Astrocyte of the hippocampus (primary cell): ENCODE measurements around the gene PPRC1.
A peak's percentile ranks its signal among the peaks of the same experiment; 100 is the strongest.

ENCODE experiments used
- DNase-seq: peaks from one replicate; pipeline ENCODE4 v3.0.0; 2011; ENCODE audit warnings: low read depth, low spot score

Gene PPRC1, protein sequence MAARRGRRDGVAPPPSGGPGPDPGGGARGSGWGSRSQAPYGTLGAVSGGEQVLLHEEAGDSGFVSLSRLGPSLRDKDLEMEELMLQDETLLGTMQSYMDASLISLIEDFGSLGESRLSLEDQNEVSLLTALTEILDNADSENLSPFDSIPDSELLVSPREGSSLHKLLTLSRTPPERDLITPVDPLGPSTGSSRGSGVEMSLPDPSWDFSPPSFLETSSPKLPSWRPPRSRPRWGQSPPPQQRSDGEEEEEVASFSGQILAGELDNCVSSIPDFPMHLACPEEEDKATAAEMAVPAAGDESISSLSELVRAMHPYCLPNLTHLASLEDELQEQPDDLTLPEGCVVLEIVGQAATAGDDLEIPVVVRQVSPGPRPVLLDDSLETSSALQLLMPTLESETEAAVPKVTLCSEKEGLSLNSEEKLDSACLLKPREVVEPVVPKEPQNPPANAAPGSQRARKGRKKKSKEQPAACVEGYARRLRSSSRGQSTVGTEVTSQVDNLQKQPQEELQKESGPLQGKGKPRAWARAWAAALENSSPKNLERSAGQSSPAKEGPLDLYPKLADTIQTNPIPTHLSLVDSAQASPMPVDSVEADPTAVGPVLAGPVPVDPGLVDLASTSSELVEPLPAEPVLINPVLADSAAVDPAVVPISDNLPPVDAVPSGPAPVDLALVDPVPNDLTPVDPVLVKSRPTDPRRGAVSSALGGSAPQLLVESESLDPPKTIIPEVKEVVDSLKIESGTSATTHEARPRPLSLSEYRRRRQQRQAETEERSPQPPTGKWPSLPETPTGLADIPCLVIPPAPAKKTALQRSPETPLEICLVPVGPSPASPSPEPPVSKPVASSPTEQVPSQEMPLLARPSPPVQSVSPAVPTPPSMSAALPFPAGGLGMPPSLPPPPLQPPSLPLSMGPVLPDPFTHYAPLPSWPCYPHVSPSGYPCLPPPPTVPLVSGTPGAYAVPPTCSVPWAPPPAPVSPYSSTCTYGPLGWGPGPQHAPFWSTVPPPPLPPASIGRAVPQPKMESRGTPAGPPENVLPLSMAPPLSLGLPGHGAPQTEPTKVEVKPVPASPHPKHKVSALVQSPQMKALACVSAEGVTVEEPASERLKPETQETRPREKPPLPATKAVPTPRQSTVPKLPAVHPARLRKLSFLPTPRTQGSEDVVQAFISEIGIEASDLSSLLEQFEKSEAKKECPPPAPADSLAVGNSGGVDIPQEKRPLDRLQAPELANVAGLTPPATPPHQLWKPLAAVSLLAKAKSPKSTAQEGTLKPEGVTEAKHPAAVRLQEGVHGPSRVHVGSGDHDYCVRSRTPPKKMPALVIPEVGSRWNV (N-terminal part only)

DNA sequence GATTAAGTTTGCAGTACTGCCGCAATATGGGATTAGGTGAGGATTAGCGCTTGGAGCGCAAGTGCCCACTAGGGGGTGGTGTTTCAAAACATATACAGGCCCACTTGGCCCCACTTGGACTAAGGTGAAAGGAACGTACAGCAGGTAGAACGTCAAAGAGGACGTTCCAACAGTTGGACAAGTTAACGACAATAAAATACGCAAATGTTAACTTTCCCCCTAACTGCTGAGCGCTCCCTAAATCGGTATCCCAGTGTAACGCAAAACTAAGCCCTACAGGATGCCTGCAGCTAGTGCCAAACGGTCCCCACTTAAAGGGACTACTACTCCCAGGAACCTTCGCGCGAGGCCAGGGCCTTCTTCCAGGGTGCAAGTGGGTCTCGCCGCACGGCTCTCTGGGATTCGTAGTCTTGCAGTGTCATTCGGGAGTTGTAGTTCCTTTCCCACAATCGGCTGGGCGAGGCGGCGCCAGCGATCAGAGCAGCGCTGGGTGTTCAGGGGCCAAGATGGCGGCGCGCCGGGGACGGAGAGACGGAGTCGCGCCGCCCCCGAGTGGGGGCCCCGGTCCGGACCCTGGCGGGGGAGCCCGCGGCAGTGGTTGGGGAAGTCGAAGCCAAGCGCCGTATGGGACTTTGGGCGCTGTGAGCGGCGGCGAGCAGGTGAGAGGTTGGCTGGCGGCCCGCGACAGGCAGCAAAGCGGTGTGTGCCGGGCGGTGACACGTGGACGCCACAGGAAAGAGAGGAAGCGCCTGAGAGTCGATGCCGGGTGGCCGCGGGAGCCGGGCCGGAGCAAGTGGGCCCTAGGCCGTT is at the start of gene PPRC1:
TSS of gene PPRC1 (plus strand) at position 478 of the 810 bp plus-strand sequence. CDS start at position 507, 29 bp downstream.
- peak; percentile 99 for DNase-seq

DNA sequence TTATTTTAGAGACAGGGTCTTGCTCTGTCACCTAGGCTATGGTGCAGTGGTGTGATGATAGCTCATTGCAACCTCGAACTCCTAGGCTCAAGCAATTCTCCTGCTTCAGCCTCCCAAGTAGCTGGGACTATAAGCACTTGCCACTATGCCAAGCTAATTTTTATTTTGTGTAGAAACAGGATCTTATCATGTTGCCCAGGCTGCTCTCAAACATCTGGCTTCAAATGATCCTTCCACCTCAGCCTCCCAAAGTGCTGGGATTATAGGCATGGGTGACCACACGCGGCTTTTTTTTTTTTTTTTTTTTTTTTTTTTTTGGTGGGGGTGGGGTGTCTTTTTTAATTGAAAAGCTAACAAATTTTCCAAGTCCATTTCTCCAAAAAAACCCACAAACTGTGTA is 49.3 kb upstream of the PPRC1 start:
- DNase-seq = no peak

- peak; percentile 57 for DNase-seq
Measured at GRCh38 chr10:102085336-102085735, 47.5 kb upstream of the PPRC1 start.

GRCh38 chr10:102086196-102086595 is 46.6 kb upstream of the PPRC1 start:
- DNase-seq = no peak

GRCh38 chr10:102090772-102091171 is 42.1 kb upstream of the PPRC1 start:
- DNase-seq = peak; percentile 64

DNA sequence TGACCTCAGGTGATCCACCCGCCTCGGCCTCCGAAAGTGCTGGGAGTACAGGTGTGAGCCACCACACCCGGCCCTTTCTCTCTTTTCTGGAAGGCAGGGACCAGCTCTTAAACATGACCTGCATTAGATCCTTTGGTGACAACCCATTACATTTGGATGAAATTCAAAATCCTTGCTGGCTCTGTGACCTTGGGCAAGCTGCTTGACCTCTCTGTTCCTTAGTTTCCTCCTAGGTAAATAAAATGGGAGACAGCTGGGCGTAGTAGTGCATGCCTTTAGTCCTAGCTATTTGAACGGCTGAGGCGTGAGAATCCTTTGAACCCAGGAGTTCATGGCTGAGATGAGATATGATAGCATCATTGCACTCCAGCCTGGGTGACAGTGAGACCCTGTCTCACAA is 36.4 kb upstream of the PPRC1 start:
- no peak for DNase-seq

GRCh38 chr10:102101152-102101551 is 31.7 kb upstream of the PPRC1 start:
- no peak for DNase-seq

DNA sequence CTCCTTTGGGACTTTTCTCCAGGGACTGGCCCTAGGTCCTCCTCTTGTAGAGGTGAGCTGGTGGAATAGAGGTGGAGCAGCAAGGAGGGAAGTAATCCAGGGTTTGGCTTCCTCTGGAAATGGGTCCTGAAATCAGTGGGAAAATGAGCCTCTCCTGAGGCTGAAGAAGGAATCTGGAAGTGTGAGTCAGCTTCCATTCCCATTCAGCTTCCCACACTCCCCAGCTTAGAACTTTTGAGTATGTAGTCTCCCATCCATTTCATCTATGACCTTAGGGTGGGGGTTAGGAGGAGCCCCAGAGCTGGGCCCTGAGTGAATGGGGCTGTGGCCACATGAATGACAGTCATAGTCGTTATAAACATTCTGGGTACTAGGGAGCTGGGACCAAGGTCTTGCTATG is 30.4 kb upstream of the PPRC1 start:
- no peak for DNase-seq

DNA sequence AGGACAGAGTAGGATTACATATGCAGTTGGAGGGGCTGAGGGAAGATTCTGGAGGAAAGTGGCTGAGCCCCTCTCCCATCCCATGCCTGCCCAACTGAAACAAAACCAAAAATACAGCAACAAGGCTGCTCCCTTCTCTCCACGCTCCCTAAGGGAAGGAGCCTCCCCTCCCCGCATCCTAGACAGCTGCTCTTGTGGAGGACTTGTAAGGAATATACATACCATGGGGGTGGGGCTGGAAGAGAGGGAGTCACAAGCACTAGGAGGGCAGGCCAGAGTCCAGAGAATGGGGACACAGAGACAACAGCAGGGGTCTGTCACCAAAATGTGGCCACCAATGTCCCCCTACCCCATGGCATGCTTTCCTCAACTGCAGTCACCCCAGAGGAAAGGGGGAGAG is 25.8 kb upstream of the PPRC1 start:
- no peak for DNase-seq

GRCh38 chr10:102109166-102110116 is 23.4 kb upstream of the PPRC1 start:
- no peak for DNase-seq

- no peak for DNase-seq
Measured at GRCh38 chr10:102111276-102111675, 21.6 kb upstream of the PPRC1 start.

GRCh38 chr10:102112210-102112817 is 20.5 kb upstream of the PPRC1 start:
- no peak for DNase-seq

- peak; percentile 21 for DNase-seq
Measured at GRCh38 chr10:102113261-102113955, 19.4 kb upstream of the PPRC1 start.

GRCh38 chr10:102113956-102114857 is 18.6 kb upstream of the PPRC1 start:
- peak; percentile 55 for DNase-seq

DNA sequence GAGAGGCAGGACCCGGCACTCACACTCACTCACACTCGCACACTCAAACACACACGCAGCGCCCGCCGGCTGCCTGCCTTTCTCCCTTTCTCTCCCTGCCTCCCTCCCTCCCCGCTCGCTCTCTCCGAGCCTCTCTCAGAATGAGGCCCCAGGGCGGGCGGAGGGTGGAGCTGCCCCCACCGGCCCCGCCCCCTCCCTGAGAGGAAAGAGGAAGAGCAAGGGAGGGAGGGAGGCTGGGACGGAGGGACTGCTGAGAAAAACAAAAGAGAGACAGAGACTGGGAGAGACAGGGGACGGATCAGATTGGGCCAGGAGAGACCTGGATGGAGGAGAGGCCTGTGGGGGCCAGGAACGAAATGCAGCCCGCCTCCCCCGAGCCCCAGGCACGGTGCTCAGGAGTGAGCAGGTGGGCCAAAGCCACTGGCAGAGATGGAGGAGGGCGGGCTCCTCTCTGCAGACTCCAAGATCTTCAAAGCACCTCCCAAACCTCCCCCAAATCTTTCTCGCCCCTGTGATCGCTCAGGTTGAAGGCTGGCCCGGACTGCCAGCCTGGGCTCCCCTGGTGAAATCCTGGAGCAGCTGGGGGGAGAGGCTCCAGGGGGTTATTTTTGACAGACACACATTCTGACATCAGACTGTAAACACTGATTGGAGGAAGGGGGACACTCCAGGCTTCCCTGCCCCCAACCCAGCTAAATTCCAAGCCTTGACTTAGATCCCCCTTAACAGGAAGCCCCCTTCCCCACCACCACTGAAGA is 17.8 kb upstream of the PPRC1 start:
- peak; percentile 93 for DNase-seq

GRCh38 chr10:102115775-102116174 is 17.1 kb upstream of the PPRC1 start:
- DNase-seq = no peak

DNA sequence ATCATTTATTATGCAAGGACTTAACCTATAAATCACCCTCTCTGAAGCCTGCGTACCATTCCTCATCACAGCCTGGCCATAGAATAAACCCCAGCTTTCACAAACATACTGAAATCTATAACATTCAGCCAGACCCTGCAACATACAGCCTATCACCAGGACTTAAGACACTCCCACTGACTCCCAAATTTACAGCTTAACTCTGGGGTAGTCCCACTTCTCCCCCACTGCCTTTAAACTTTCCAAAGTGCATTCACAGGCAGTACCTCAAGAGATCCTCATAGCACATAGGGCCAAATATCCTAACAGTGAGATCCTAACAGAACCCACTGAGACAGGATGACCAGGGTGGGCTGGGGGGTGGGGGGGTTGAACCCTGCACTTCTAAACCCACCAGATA is 16.2 kb upstream of the PPRC1 start:
- no peak for DNase-seq
